Mesenchymal stem cell (in vitro differentiated cells and primary cell): ENCODE results near the gene IL9.

Experiments used
- DNase-seq: peaks from one replicate; pipeline ENCODE4 v3.0.0-alpha.2; 2013
- H2AFZ ChIP-seq: one replicate; pipeline ENCODE4 v1.6.1; 2013; ENCODE audit warnings: low read depth, mild to moderate bottlenecking, control low read depth, inconsistent platforms, low read length, moderate library complexity
- H2AK5ac ChIP-seq: 2 replicates; pipeline ENCODE4 v1.6.1; 2013; ENCODE audit warnings: low read length, moderate library complexity, mild to moderate bottlenecking, inconsistent platforms; ENCODE audit not compliant: severe bottlenecking
- H2BK120ac ChIP-seq: one replicate; pipeline ENCODE4 v1.6.1; 2013; ENCODE audit warnings: low read depth, mild to moderate bottlenecking, inconsistent platforms, low read length, moderate library complexity
- H2BK12ac ChIP-seq, 2 experiments: one replicate each; pipeline ENCODE4 v1.6.1; 2013; ENCODE audit warnings: inconsistent platforms in 2 of 2, low read length in 2 of 2, mild to moderate bottlenecking in 2 of 2, moderate library complexity in 2 of 2, control low read depth in 1 of 2
- H2BK15ac ChIP-seq: one replicate; pipeline ENCODE4 v1.6.1; 2013; ENCODE audit warnings: mild to moderate bottlenecking, low read depth, inconsistent platforms; ENCODE audit not compliant: poor library complexity, severe bottlenecking
- H2BK5ac ChIP-seq: 2 replicates; pipeline ENCODE4 v1.6.1; 2013; ENCODE audit warnings: low read depth, mild to moderate bottlenecking, low read length, control low read depth, inconsistent platforms; ENCODE audit not compliant: poor library complexity, severe bottlenecking
- H3K14ac ChIP-seq, 2 experiments: one replicate each; pipeline ENCODE4 v1.6.1; 2013; ENCODE audit warnings: inconsistent platforms in 2 of 2, low read length in 2 of 2, control low read depth in 1 of 2, mild to moderate bottlenecking in 1 of 2, moderate library complexity in 1 of 2
- H3K18ac ChIP-seq, 2 experiments: one replicate each; pipeline ENCODE4 v1.6.1; 2013; ENCODE audit warnings: inconsistent platforms in 2 of 2, low read length in 2 of 2, control low read depth in 1 of 2, low read depth in 1 of 2, mild to moderate bottlenecking in 1 of 2
- H3K23ac ChIP-seq, 2 experiments: one replicate each; pipeline ENCODE4 v1.6.1; 2013; ENCODE audit warnings: inconsistent platforms in 2 of 2, low read length in 2 of 2, mild to moderate bottlenecking in 2 of 2, moderate library complexity in 2 of 2, control low read depth in 1 of 2
- H3K27ac ChIP-seq: 2 replicates; pipeline ENCODE4 v1.5.1; 2013; ENCODE audit warnings: mild to moderate bottlenecking, moderate library complexity, low read length, control low read depth, inconsistent platforms; ENCODE audit not compliant: poor library complexity, severe bottlenecking
- H3K27me3 ChIP-seq, 2 experiments: 2 replicates each; pipeline versions ENCODE4 v1.6.1 to v1.7.0; 2013; ENCODE audit warnings: low read length in 2 of 2, mild to moderate bottlenecking in 2 of 2, moderate library complexity in 2 of 2, control low read depth in 1 of 2, inconsistent platforms in 1 of 2; ENCODE audit not compliant: control insufficient read depth in 1 of 2, insufficient read depth in 1 of 2
- H3K36me3 ChIP-seq, 2 experiments: 2 replicates each; pipeline versions ENCODE4 v1.6.1 to v1.7.0; 2013; ENCODE audit warnings: low read length in 2 of 2, control low read depth in 1 of 2, inconsistent platforms in 1 of 2, low read depth in 1 of 2, mild to moderate bottlenecking in 1 of 2; ENCODE audit not compliant: insufficient read depth in 2 of 2, control insufficient read depth in 1 of 2
- H3K4ac ChIP-seq, 2 experiments: one replicate each; pipeline ENCODE4 v1.6.1; 2013; ENCODE audit warnings: inconsistent platforms in 2 of 2, low read length in 2 of 2, mild to moderate bottlenecking in 2 of 2, moderate library complexity in 2 of 2, control low read depth in 1 of 2, low read depth in 1 of 2
- H3K4me1 ChIP-seq: 2 replicates; pipeline ENCODE4 v1.6.1; 2013; ENCODE audit warnings: low read depth, low read length, control low read depth; ENCODE audit not compliant: control insufficient read depth, insufficient read depth
- H3K4me2 ChIP-seq: 2 replicates; pipeline ENCODE4 v1.6.1; 2013; ENCODE audit warnings: low read length, mild to moderate bottlenecking, inconsistent platforms; ENCODE audit not compliant: poor library complexity, severe bottlenecking
- H3K4me3 ChIP-seq, 2 experiments: 2 replicates each; pipeline versions ENCODE4 v1.5.1 to v1.7.0; 2013; ENCODE audit warnings: low read length in 2 of 2, mild to moderate bottlenecking in 2 of 2, control low read depth in 1 of 2, low read depth in 1 of 2; ENCODE audit not compliant: insufficient read depth in 1 of 2
- H3K79me1 ChIP-seq: replicated peaks from 2 replicates; pipeline ENCODE4 v1.6.1; 2013; ENCODE audit warnings: mild to moderate bottlenecking, control low read depth, low read length, inconsistent platforms; ENCODE audit not compliant: poor library complexity, severe bottlenecking
- H3K9ac ChIP-seq: 2 replicates; pipeline ENCODE4 v1.7.0; 2013; ENCODE audit warnings: mild to moderate bottlenecking, low read length, moderate library complexity
- H3K9me3 ChIP-seq: 2 replicates; pipeline ENCODE4 v1.7.0; 2013; ENCODE audit warnings: mild to moderate bottlenecking, low read length; ENCODE audit not compliant: control insufficient read depth
- H4K8ac ChIP-seq: one replicate; pipeline ENCODE4 v1.6.1; 2013; ENCODE audit warnings: inconsistent platforms, mild to moderate bottlenecking, low read length, moderate library complexity
- H4K91ac ChIP-seq: one replicate; pipeline ENCODE4 v1.6.1; 2013; ENCODE audit warnings: mild to moderate bottlenecking, low read length, inconsistent platforms
- WGBS: methylation state at CpG from one replicate; pipeline ENCODE4 v1.1.7; 2013; ENCODE audit warnings: mixed read lengths; 5-methylcytosine and 5-hydroxymethylcytosine counted together

The IL9 gene

GRCh38 chr5:135880801-135881200 lies 14.8 kb downstream of the IL9 start:
- WGBS, result 77% methylated on average over 7 of the region's 7 CpGs
- Histone ChIP-seq H4K8ac (no peak overlapping the region), H3K9me3 (no peaks in the 10 kb centered on the region), H3K27ac (no peak overlapping the region), H2AFZ (no peak overlapping the region), H2BK15ac (no peak overlapping the region), H3K4me3 (no peak overlapping the region), H3K4me1 (peaks cover 18% of the 10 kb centered on the region), H2BK120ac (no peak overlapping the region), H3K4me2 (no peak overlapping the region), H3K14ac (no peak overlapping the region), H4K91ac (no peak overlapping the region), H3K23ac (no peak overlapping the region), H2BK5ac (no peak overlapping the region), H2BK12ac (no peak overlapping the region), H3K4ac (no peak overlapping the region), H3K9ac (no peak overlapping the region), H3K18ac (no peak overlapping the region), H3K36me3 (no peaks in the 10 kb centered on the region), H2AK5ac (peak overlapping the region; percentile 68), H3K27me3 (peaks cover 45 to 48% of the 10 kb centered on the region in 2 experiments), H3K79me1 (no peaks in the 10 kb centered on the region)
- no peak for DNase-seq

GRCh38 chr5:135880278-135880677 lies 15.4 kb downstream of the IL9 start:
- H3K18ac ChIP-seq, result no peak overlapping the region
- H3K14ac ChIP-seq, result no peak overlapping the region
- H4K91ac ChIP-seq, result no peak overlapping the region
- H3K4ac ChIP-seq, result no peak overlapping the region
- no peak overlapping the region for H2BK5ac ChIP-seq
- no peak overlapping the region for H2AK5ac ChIP-seq
- H2BK12ac ChIP-seq, result no peak overlapping the region
- DNase-seq, result no peak
- 69% methylated on average over 3 of the region's 3 CpGs for WGBS
- no peak overlapping the region for H3K23ac ChIP-seq
- no peaks in the 10 kb centered on the region for H3K36me3 ChIP-seq
- H3K9me3 ChIP-seq, result no peaks in the 10 kb centered on the region
- H3K79me1 ChIP-seq, result no peaks in the 10 kb centered on the region
- no peak overlapping the region for H3K4me3 ChIP-seq
- H2AFZ ChIP-seq, result no peak overlapping the region
- H3K27ac ChIP-seq, result no peak overlapping the region
- H4K8ac ChIP-seq, result no peak overlapping the region
- H3K4me1 ChIP-seq, result peaks cover 18% of the 10 kb centered on the region
- H3K4me2 ChIP-seq, result no peak overlapping the region
- no peak overlapping the region for H2BK120ac ChIP-seq
- no peak overlapping the region for H2BK15ac ChIP-seq
- H3K27me3 ChIP-seq, result peaks cover 43% of the 10 kb centered on the region in 2 experiments
- no peak overlapping the region for H3K9ac ChIP-seq

DNA sequence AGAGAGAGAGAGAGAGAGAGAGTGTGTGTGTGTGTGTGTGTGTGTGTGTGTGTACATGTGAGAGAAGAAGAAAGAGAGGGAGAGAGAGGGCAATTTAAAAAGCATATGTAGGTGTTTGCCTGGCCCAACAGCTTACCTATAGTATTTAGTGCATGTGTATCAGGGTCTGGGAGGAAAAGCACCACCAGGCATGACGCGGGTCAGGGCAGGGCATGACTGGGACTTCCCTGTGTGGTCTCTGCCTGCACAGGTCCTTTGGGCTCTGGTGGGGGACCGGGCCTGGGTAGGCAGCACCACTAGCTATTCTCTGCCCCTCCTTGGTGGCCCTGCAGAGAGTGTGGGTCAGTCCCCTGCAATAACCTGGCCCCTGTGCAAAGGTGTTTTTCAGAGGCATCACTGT lies 16.1 kb downstream of the IL9 start:
- H2BK5ac ChIP-seq, result no peak overlapping the region
- no peak overlapping the region for H2AK5ac ChIP-seq
- no peak overlapping the region for H3K27ac ChIP-seq
- H3K4me3 ChIP-seq, result no peak overlapping the region
- no peak overlapping the region for H4K8ac ChIP-seq
- H3K14ac ChIP-seq, result no peak overlapping the region
- H3K18ac ChIP-seq, result no peak overlapping the region
- peaks cover 36 to 38% of the 10 kb centered on the region in 2 experiments for H3K27me3 ChIP-seq
- no peak for DNase-seq
- no peak overlapping the region for H2AFZ ChIP-seq
- no peaks in the 10 kb centered on the region for H3K36me3 ChIP-seq
- no peak overlapping the region for H3K4ac ChIP-seq
- no peak overlapping the region for H3K4me2 ChIP-seq
- H2BK12ac ChIP-seq, result no peak overlapping the region
- H2BK120ac ChIP-seq, result no peak overlapping the region
- H3K9me3 ChIP-seq, result no peaks in the 10 kb centered on the region
- H3K4me1 ChIP-seq, result peaks cover 18% of the 10 kb centered on the region
- no peak overlapping the region for H3K23ac ChIP-seq
- H4K91ac ChIP-seq, result no peak overlapping the region
- WGBS, result 89% methylated on average over 3 of the region's 3 CpGs
- H3K9ac ChIP-seq, result no peak overlapping the region
- H3K79me1 ChIP-seq, result no peaks in the 10 kb centered on the region
- no peak overlapping the region for H2BK15ac ChIP-seq

DNA sequence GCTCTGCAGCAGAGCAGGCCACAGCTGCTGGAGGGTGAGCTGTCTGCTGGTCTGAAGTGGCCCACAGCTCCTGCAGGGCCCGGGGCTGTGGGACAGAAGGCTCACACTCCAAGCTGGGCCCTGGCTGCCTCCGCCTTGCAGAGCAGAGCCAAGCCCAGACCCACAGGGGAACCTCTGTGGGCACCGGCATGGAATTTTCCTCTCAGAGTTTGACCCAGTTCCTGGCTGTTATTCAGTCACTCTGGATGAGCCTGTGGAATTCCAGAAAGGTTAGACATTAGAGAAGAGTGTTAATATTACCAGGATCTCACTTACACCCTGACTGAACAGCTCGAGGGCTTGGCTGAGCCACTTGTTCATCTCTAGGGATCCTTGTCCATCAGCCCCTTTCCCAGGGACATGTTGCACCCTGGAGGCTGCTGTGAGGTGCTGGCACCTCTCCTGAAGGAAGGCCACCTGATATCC lies 17.5 kb downstream of the IL9 start:
- H3K4me2 ChIP-seq, result no peak overlapping the region
- H3K79me1 ChIP-seq, result no peaks in the 10 kb centered on the region
- no peak overlapping the region for H4K91ac ChIP-seq
- H2BK5ac ChIP-seq, result no peak overlapping the region
- no peak overlapping the region for H3K14ac ChIP-seq
- H3K36me3 ChIP-seq, result no peaks in the 10 kb centered on the region
- H3K4me1 ChIP-seq, result peaks cover 21% of the 10 kb centered on the region
- no peak overlapping the region for H2AFZ ChIP-seq
- 48% methylated on average over 4 of the region's 4 CpGs for WGBS
- no peak overlapping the region for H2BK15ac ChIP-seq
- H3K4ac ChIP-seq, result no peak overlapping the region
- H3K9ac ChIP-seq, result no peak overlapping the region
- no peaks in the 10 kb centered on the region for H3K9me3 ChIP-seq
- H4K8ac ChIP-seq, result no peak overlapping the region
- DNase-seq, result no peak
- no peak overlapping the region for H3K4me3 ChIP-seq
- H3K23ac ChIP-seq, result no peak overlapping the region
- no peak overlapping the region for H2BK12ac ChIP-seq
- no peak overlapping the region for H2AK5ac ChIP-seq
- peak overlapping the region; percentile 90 for H3K27ac ChIP-seq
- H2BK120ac ChIP-seq, result no peak overlapping the region
- H3K18ac ChIP-seq, result no peak overlapping the region
- H3K27me3 ChIP-seq, result peaks cover 29 to 31% of the 10 kb centered on the region in 2 experiments
